ENCODE measurements around the gene DCAF6.

GRCh38 chr1:167913895-167914496, 22.5 kb upstream of the DCAF6 start, which contains the start of gene ADCY10:
- no peak for TF ChIP-seq CTCF (IDR thresholded peaks at IDR 0.05)
- TF ChIP-seq POLR2A (IDR thresholded peaks at IDR 0.05), result no peak

Data from lower leg skin (tissue), 3 donors.